Kidney (tissue), 14 donors: ENCODE results near the gene NGF. TPM values are rescaled to one million over a fixed set of nuclear protein-coding genes. Genes with fewer than 3 reads are reported as not detected.

Experiments used
- DNase-seq, 5 donors: peaks; one replicate each; pipeline ENCODE4 v3.0.0-alpha.2; 2013 to 2020
- FAIRE-seq: peaks from 2 replicates; lab custom pipeline; 2012; peaks lifted over from hg19 to GRCh38; lab: Jason Lieb, UNC
- H3K27ac ChIP-seq, 2 donors: one replicate each; pipeline ENCODE4 v1.7.0; 2013; ENCODE audit warnings: low read depth in 2 of 2, low read length in 2 of 2, inconsistent platforms in 1 of 2
- H3K27me3 ChIP-seq: one replicate; pipeline ENCODE4 v1.7.1; 2013; ENCODE audit warnings: low read length, inconsistent platforms; ENCODE audit not compliant: control insufficient read depth, insufficient read depth
- H3K36me3 ChIP-seq, 3 donors: one replicate each; pipeline versions ENCODE4 v1.7.0 to v1.7.1; 2013; ENCODE audit warnings: low read length in 3 of 3, control low read depth in 1 of 3, inconsistent platforms in 1 of 3; ENCODE audit not compliant: insufficient read depth in 3 of 3, control insufficient read depth in 2 of 3
- H3K4me1 ChIP-seq, 3 donors: one replicate each; pipeline versions ENCODE4 v1.7.0 to v1.7.1; 2013; ENCODE audit warnings: low read length in 3 of 3, inconsistent platforms in 1 of 3, low read depth in 1 of 3; ENCODE audit not compliant: control insufficient read depth in 2 of 3, insufficient read depth in 2 of 3
- H3K4me3 ChIP-seq, 3 donors: one replicate each; pipeline versions ENCODE4 v1.7.0 to v1.8.1; 2013; ENCODE audit warnings: low read length in 3 of 3, control low read depth in 1 of 3, inconsistent platforms in 1 of 3
- H3K9ac ChIP-seq, 3 donors: one replicate each; pipeline versions ENCODE4 v1.7.0 to v1.7.1; 2013; ENCODE audit warnings: low read length in 3 of 3, control low read depth in 1 of 3, inconsistent platforms in 1 of 3
- H3K9me3 ChIP-seq, 3 donors: one replicate each; pipeline versions ENCODE4 v1.7.0 to v1.7.1; 2013; ENCODE audit warnings: low read length in 3 of 3, control low read depth in 1 of 3, inconsistent platforms in 1 of 3; ENCODE audit not compliant: control insufficient read depth in 2 of 3, insufficient read depth in 1 of 3
- intact Hi-C: fragments of 100-400 bp; cut with DNase I; formaldehyde crosslinking; loops from one replicate; pipeline ENCODE4 v1.11.1; 2022
- polyA plus RNA-seq: library from polyadenylated mRNA; stranded (reverse); fragments of 350-450 nt; fragmentation: Illumina TruSeq; extraction: RNeasy Lipid Tissue Mini Kit (QIAGEN cat#74804); gene quantifications from one replicate; pipeline ENCODE4 v1.2.3, GENCODE V29; 2014; ENCODE audit warnings: low read depth, low replicate concordance; ENCODE audit not compliant: insufficient read depth
- total RNA-seq: library from RNA; stranded (reverse); fragmentation: NEBNext Ultra II Directional; extraction: Animal tissue kit (Norgen Biotek cat#: 25700); gene quantifications from one replicate; pipeline ENCODE4 v1.2.1, GENCODE V29; 2021
- TF ChIP-seq, protein P1 (sequence below): IDR thresholded peaks from 3 replicates; pipeline ENCODE4 v1.5.1; 2012; ENCODE audit warnings: mild to moderate bottlenecking, moderate library complexity, borderline replicate concordance; ENCODE audit not compliant: insufficient read depth; ENCODE audit errors: extremely low read depth
- donor health status: control.
- donor health status: control.
- donor health status: control.
- donor health status: control.
- donor health status: control.
- donor health status: DM: yes; HTN: yes; CAD: no.
- donor health status: Normal renal cell carcinoma (clear cell type).

Gene NGF
- total and polyA plus RNA-seq, 2 donors from 2014 or later, result 1.2 to 6.0 TPM

DNA sequence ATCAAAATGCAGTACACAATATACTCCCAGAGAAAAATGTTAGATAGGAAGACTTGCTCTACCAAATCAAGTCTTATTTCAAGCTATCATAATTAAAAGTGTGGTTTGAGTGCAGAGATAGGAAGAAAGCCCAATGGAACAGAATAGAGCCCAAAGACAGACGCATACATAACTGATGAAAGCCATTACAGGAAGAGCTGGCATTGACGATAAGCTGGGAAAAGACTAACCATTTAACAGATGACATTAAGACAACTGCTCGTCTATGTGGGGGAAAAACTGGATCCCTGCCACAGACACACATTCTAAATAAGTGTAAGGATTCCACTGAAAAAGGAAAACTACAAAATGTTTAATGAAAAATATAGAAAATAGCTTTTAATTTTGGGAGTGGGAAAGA is 85.5 kb downstream of the NGF start:
- Histone ChIP-seq H3K27me3 (no peaks in the 10 kb centered on the region), H3K4me3 (no peak overlapping the region), H3K9ac (no peak overlapping the region), H3K9me3 (peaks cover 0 to 1% (median 0%) of the 10 kb centered on the region in 3 donors), H3K36me3 (no peaks in the 10 kb centered on the region), H3K27ac (no peak overlapping the region), H3K4me1 (no peaks in the 10 kb centered on the region)
- FAIRE-seq (no peak), DNase-seq (no peak)
- TF ChIP-seq, protein P1, sequence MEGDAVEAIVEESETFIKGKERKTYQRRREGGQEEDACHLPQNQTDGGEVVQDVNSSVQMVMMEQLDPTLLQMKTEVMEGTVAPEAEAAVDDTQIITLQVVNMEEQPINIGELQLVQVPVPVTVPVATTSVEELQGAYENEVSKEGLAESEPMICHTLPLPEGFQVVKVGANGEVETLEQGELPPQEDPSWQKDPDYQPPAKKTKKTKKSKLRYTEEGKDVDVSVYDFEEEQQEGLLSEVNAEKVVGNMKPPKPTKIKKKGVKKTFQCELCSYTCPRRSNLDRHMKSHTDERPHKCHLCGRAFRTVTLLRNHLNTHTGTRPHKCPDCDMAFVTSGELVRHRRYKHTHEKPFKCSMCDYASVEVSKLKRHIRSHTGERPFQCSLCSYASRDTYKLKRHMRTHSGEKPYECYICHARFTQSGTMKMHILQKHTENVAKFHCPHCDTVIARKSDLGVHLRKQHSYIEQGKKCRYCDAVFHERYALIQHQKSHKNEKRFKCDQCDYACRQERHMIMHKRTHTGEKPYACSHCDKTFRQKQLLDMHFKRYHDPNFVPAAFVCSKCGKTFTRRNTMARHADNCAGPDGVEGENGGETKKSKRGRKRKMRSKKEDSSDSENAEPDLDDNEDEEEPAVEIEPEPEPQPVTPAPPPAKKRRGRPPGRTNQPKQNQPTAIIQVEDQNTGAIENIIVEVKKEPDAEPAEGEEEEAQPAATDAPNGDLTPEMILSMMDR, result no peak
- intact Hi-C loops, result no loop called here

DNA sequence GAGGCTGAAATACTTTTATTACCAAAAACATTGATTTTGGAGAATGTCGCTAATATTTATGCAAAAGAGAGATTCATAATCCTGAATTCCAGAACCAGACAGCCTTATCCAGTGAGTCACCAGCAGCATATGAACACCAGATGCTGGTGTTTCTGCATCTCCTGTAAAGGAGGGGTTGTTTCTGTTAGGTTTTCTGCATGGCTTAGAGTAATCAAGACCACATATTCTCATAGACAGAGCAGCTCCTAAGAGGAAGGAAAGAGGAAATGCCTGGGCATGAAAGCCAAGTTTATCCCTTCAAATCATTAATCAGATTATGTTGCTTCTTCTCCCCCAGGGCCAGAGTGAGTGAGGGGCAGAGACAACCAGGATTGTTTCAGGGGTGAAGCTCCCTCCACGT is 86.2 kb downstream of the NGF start:
- H3K36me3 ChIP-seq, result no peaks in the 10 kb centered on the region
- TF ChIP-seq, protein P1, result no peak
- FAIRE-seq (no peak), DNase-seq (peak in 1 of 5 donors; percentile 35)
- no peak overlapping the region for H3K27ac ChIP-seq
- H3K4me1 ChIP-seq, result no peaks in the 10 kb centered on the region
- no peaks in the 10 kb centered on the region for H3K9me3 ChIP-seq
- intact Hi-C loops, result no loop called here
- no peak overlapping the region for H3K4me3 ChIP-seq
- no peaks in the 10 kb centered on the region for H3K27me3 ChIP-seq
- no peak overlapping the region for H3K9ac ChIP-seq

DNA sequence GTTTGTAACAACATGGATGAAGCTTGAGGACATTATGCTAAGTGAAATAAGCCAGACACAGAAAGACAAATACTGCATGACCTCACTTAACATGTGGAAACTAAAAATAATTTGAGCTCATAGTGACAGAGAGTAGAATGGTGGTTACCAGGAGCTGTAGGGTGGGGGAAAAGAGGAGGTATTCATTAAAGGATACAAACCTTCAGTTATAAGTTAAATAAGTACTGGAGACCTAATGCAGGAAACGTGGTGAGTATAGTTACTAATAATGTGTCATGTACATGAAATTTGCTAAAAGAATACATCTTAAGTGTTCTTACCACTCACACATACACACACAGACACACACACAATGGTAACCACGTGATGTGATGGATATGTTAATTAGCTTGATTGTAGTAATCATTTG is 86.7 kb downstream of the NGF start:
- Histone ChIP-seq H3K27ac (no peak overlapping the region), H3K27me3 (no peaks in the 10 kb centered on the region), H3K9me3 (no peaks in the 10 kb centered on the region), H3K36me3 (no peaks in the 10 kb centered on the region), H3K4me3 (no peak overlapping the region), H3K4me1 (no peaks in the 10 kb centered on the region), H3K9ac (no peak overlapping the region)
- TF ChIP-seq, protein P1, result no peak
- DNase-seq, result no peak
- FAIRE-seq, result no peak
- intact Hi-C loops, result no loop called here

DNA sequence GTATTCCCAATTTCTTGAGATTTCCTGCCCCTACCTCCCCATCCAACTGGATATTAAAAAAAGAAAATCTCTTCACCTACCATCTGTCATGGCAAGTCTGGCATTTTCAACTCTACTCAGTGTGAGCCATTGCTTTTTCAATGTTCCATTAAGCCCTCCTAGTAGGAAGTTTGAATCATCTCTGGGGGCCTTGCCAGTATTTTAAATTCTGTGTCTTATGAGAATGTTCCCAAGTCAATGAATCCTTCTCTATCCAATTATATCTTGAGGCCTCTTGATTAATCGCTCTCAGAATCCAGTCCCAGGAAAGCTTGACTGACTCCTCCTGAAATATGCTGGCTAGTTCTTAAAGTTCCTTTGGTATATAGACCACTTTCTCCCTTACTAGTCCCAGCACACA is 91.5 kb downstream of the NGF start:
- Histone ChIP-seq H3K4me1 (no peaks in the 10 kb centered on the region), H3K36me3 (no peaks in the 10 kb centered on the region), H3K4me3 (no peak overlapping the region), H3K27ac (no peak overlapping the region), H3K9ac (no peak overlapping the region), H3K27me3 (no peaks in the 10 kb centered on the region), H3K9me3 (no peaks in the 10 kb centered on the region)
- TF ChIP-seq, protein P1, result no peak
- intact Hi-C loops, result no loop called here
- DNase-seq (no peak), FAIRE-seq (no peak)
